Esophagus squamous epithelium (tissue), 5 donors: ENCODE data around the gene ADD3. TPM values are rescaled to one million over a fixed set of nuclear protein-coding genes. Genes with fewer than 3 reads are reported as not detected.

ENCODE experiments used
- DNase-seq: peaks from one replicate; lab custom pipeline; 2025; lab: John Stamatoyannopoulos, UW
- H3K27ac ChIP-seq, 4 donors: fragments of 200-600 bp; sonication (generic); one replicate each; pipeline ENCODE4 v1.5.1; 2016 to 2019; ENCODE audit warnings: mild to moderate bottlenecking in 1 of 4
- H3K27me3 ChIP-seq, 4 donors: fragments of 200-600 bp; sonication (generic); 1 replicate in 3 of 4; 2 replicates in 1 of 4; pipeline versions ENCODE4 v1.5.1 to v1.6.0; 2017 to 2021; ENCODE audit warnings: antibody characterized with exemption in 1 of 4
- H3K36me3 ChIP-seq, 3 donors: fragments of 200-600 bp; sonication (generic); one replicate each; pipeline ENCODE4 v1.5.1; 2016 to 2019
- H3K4me1 ChIP-seq, 3 donors: fragments of 200-600 bp; sonication (generic); one replicate each; pipeline ENCODE4 v1.5.1; 2017 to 2019
- H3K4me3 ChIP-seq, 4 donors: fragments of 200-600 bp; sonication (generic); 1 replicate in 3 of 4; 2 replicates in 1 of 4; pipeline ENCODE4 v1.5.1; 2016 to 2019; ENCODE audit warnings: mild to moderate bottlenecking in 2 of 4, moderate library complexity in 1 of 4
- H3K9me3 ChIP-seq, 3 donors: fragments of 200-600 bp; sonication (generic); one replicate each; pipeline ENCODE4 v1.5.1; 2016 to 2019
- CTCF ChIP-seq, 6 experiments: fragments of 450-650 bp in 4 of 6; fragments of 200-600 bp in 2 of 6; sonication (generic) in 2 of 6; IDR thresholded peaks; one replicate each; pipeline ENCODE4 v1.5.1; 2016 to 2019; ENCODE audit warnings: antibody characterized with exemption in 6 of 6, mild to moderate bottlenecking in 4 of 6, moderate library complexity in 4 of 6
- POLR2A ChIP-seq, 4 donors: fragments of 450-650 bp; IDR thresholded peaks; one replicate each; pipeline ENCODE4 v1.6.1; 2017; ENCODE audit warnings: antibody characterized with exemption in 4 of 4, mild to moderate bottlenecking in 4 of 4, moderate library complexity in 3 of 4
- WGBS, 2 donors: methylation state at CpG; one replicate each; pipeline ENCODE4 v1.1.5; 2018; 5-methylcytosine and 5-hydroxymethylcytosine counted together
- intact Hi-C: fragments of 100-400 bp; cut with DNase I; formaldehyde crosslinking; loops from one replicate; pipeline ENCODE4 v1.15.0; 2022
- total RNA-seq, 4 donors: library from RNA; depleted of rRNA; stranded (reverse); fragments of >200 nt; gene quantifications; one replicate each; pipeline ENCODE4 v1.1.0, GENCODE V29; 2016
- donor health status: DM: yes; HTN: yes; CAD: no.

ADD3 gene
- total RNA-seq, 4 donors from 2014 or later = 52.5 to 214 (median 145) TPM

- Histone ChIP-seq H3K27me3 (no peaks in the 10 kb centered on the region), H3K4me3 (no peak overlapping the region), H3K4me1 (peaks cover 0 to 53% (median 8%) of the 10 kb centered on the region in 3 donors), H3K9me3 (no peaks in the 10 kb centered on the region), H3K36me3 (no peaks in the 10 kb centered on the region), H3K27ac (peak overlapping the region in 2 of 4 donors; percentile 51 to 60)
- no peak for DNase-seq
- intact Hi-C loops = loop anchor here (10.0 kb wide), 1 partner anchor 108 kb away; no protein-coding TSS in a partner anchor
- 37 to 60% methylated on average over 2 of the region's 2 CpGs for WGBS, 2 donors
- TF ChIP-seq CTCF (IDR thresholded peaks at IDR 0.05) (no peak), POLR2A (IDR thresholded peaks at IDR 0.05) (no peak)
These were observed 4.8 kb upstream of the ADD3 start for GRCh38 chr10:110002801-110003523.

GRCh38 chr10:110003524-110003885 is 4.3 kb upstream of the ADD3 start:
- no peak for DNase-seq
- 42 to 55% methylated on average over 4 of the region's 4 CpGs for WGBS, 2 donors
- intact Hi-C loops = loop anchor here (10.0 kb wide), 1 partner anchor 109 kb away; no protein-coding TSS in a partner anchor
- H3K4me1 ChIP-seq = peaks cover 0 to 53% (median 8%) of the 10 kb centered on the region in 3 donors
- no peaks in the 10 kb centered on the region for H3K36me3 ChIP-seq
- H3K27me3 ChIP-seq = no peaks in the 10 kb centered on the region
- peak overlapping the region in 3 of 4 donors; percentile 3 to 60 (median 51) for H3K27ac ChIP-seq
- H3K4me3 ChIP-seq = no peak overlapping the region
- no peaks in the 10 kb centered on the region for H3K9me3 ChIP-seq
- TF ChIP-seq POLR2A (IDR thresholded peaks at IDR 0.05) (no peak), CTCF (IDR thresholded peaks at IDR 0.05) (no peak)

GRCh38 chr10:110005719-110006118 is 2.1 kb upstream of the ADD3 start:
- H3K4me1 ChIP-seq = peaks cover 9 to 76% (median 20%) of the 10 kb centered on the region in 3 donors
- no peak for DNase-seq
- H3K4me3 ChIP-seq = peak overlapping the region in 3 of 4 donors; percentile 86 to 96 (median 94)

GRCh38 chr10:110006358-110007160 is 1.2 kb upstream of the ADD3 start:
- no peak for TF ChIP-seq CTCF (IDR thresholded peaks at IDR 0.05)
- TF ChIP-seq POLR2A (IDR thresholded peaks at IDR 0.05) = no peak
- no peak for DNase-seq
- Histone ChIP-seq H3K4me3 (peak overlapping the region; percentile 86 to 96 (median 90)), H3K9me3 (no peaks in the 10 kb centered on the region), H3K36me3 (no peaks in the 10 kb centered on the region), H3K27ac (peak overlapping the region; percentile 85 to 95 (median 94)), H3K27me3 (no peaks in the 10 kb centered on the region), H3K4me1 (peaks cover 13 to 84% (median 21%) of the 10 kb centered on the region in 3 donors)
- intact Hi-C loops = loop anchor here (10.0 kb wide), 1 partner anchor 112 kb away; no protein-coding TSS in a partner anchor
- 13 to 20% methylated on average over 19 of the region's 19 CpGs for WGBS, 2 donors

More at GRCh38 chr10:110005719-110006118, 2.1 kb upstream of the ADD3 start:
- WGBS, 2 donors = 49 to 54% methylated on average over 6 to 8 of the region's 8 CpGs
- Histone ChIP-seq H3K27ac (peak overlapping the region in 3 of 4 donors; percentile 94 to 95 (median 94)), H3K27me3 (no peaks in the 10 kb centered on the region), H3K9me3 (no peaks in the 10 kb centered on the region), H3K36me3 (no peaks in the 10 kb centered on the region)
- intact Hi-C loops = loop anchor here (10.0 kb wide), 1 partner anchor 111 kb away; no protein-coding TSS in a partner anchor
- TF ChIP-seq POLR2A (IDR thresholded peaks at IDR 0.05) (peak in 2 of 4 donors; percentile 41 to 46), CTCF (IDR thresholded peaks at IDR 0.05) (no peak)
